22Rv1 (cell line): ENCODE data around the gene PRKCQ.

Experiments
- ZFX ChIP-seq: fragments of 450-650 bp; IDR thresholded peaks from 2 replicates; pipeline ENCODE4 v1.6.1; 2017; ENCODE audit warnings: antibody characterized with exemption, borderline replicate concordance
- TF ChIP-seq, protein P1 (sequence below): fragments of 450-650 bp; IDR thresholded peaks from 2 replicates; pipeline ENCODE4 v1.5.1; 2017; ENCODE audit warnings: mild to moderate bottlenecking

DNA sequence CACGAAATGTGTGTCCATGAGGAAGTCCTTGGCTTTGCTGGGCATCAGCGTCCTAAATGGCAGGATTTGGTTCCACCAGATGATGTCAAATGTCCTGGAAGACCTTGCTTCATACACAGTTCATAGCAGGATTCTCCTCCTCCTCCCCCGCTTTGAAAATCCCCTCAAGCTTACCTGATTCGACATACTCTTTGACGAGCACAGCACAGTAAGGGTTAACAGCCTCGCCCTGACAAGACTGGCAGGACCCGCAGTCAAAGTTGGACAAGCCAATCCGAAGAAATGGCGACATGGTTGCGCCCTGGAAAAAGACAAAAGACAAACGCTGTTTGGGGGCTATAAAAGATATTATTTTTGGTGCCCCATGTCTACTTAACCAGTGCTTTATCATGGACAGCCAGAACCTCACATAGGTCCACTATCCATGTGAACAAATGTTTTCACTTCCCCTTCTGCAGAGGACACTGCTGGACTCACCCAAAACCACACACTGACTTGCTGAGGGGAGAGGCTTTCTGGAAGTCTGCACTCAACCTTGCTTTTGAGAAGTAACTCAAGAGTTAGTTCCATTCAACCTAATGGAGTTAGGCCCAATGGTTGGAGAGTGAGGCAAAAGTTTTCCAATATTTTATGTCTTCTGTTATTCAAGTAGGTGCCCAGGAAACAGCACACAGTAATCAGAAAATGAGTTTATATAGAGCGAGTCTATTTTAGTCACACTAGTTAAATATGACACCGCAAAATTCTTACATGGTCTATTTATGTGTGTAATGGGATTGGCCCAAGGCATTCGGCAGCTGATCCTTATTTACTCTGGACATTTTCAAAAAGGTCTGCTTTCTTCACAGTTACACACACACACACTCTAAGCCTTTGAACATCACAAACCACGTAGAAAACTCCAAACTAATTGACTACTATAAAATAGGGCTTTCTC, 65.0 kb downstream of the PRKCQ start:
- TF ChIP-seq, protein P1, sequence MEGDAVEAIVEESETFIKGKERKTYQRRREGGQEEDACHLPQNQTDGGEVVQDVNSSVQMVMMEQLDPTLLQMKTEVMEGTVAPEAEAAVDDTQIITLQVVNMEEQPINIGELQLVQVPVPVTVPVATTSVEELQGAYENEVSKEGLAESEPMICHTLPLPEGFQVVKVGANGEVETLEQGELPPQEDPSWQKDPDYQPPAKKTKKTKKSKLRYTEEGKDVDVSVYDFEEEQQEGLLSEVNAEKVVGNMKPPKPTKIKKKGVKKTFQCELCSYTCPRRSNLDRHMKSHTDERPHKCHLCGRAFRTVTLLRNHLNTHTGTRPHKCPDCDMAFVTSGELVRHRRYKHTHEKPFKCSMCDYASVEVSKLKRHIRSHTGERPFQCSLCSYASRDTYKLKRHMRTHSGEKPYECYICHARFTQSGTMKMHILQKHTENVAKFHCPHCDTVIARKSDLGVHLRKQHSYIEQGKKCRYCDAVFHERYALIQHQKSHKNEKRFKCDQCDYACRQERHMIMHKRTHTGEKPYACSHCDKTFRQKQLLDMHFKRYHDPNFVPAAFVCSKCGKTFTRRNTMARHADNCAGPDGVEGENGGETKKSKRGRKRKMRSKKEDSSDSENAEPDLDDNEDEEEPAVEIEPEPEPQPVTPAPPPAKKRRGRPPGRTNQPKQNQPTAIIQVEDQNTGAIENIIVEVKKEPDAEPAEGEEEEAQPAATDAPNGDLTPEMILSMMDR: no peak
- no peak for TF ChIP-seq ZFX
